Measurements from ENCODE around the gene TSPAN9. TPM values are rescaled to one million over a fixed set of nuclear protein-coding genes. Genes with fewer than 3 reads are reported as not detected.

Gene TSPAN9
- total RNA-seq, 4 donors from 2014 or later: 27.9 to 49.1 (median 42.0) TPM

DNA sequence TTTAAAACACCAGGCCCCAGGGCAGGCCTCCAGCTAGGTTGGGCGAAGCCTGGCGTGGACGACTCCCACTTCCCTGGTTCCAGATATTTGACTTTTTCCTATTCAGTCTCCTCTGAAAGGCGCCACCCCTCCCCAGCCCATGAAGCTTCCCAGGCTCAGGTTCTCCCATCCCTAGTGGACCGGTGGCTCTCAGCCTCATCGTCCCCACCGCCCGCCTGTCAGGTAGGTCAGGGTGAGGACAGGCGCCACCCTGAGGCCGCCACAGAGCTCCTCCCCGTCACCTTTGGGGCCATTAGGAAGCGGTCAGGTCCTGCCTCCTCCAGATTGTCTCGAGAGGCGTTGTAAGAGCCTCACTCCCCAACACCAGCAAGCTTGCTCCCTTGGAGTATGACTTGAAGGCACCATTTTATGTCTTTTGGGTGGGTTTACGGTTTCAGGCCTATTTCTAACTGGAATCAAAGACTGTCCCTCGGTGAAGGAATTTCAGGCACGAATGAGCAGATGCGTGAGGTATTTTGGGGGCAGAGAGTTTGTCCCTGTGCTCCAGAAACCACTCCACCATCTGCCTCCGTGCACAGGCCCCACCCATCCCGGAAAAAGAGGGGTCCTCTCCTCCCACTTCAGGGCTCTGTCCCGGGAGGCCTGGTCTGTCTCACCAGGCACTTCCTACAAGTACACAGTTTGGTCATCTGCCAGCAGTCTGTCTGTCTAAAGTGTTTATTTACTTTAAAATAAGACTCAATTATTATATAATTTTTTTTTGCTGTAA is 55.6 kb downstream of the TSPAN9 start:
- no peak for TF ChIP-seq POLR2A (IDR thresholded peaks at IDR 0.05)
- TF ChIP-seq, protein P1, sequence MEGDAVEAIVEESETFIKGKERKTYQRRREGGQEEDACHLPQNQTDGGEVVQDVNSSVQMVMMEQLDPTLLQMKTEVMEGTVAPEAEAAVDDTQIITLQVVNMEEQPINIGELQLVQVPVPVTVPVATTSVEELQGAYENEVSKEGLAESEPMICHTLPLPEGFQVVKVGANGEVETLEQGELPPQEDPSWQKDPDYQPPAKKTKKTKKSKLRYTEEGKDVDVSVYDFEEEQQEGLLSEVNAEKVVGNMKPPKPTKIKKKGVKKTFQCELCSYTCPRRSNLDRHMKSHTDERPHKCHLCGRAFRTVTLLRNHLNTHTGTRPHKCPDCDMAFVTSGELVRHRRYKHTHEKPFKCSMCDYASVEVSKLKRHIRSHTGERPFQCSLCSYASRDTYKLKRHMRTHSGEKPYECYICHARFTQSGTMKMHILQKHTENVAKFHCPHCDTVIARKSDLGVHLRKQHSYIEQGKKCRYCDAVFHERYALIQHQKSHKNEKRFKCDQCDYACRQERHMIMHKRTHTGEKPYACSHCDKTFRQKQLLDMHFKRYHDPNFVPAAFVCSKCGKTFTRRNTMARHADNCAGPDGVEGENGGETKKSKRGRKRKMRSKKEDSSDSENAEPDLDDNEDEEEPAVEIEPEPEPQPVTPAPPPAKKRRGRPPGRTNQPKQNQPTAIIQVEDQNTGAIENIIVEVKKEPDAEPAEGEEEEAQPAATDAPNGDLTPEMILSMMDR (IDR thresholded peaks at IDR 0.05): no peak
- no peak for DNase-seq (ENCODE audit: low spot score in 2 of 2)
- 71 to 72% methylated on average over 21 of the region's 21 CpGs for WGBS, 2 donors

DNA sequence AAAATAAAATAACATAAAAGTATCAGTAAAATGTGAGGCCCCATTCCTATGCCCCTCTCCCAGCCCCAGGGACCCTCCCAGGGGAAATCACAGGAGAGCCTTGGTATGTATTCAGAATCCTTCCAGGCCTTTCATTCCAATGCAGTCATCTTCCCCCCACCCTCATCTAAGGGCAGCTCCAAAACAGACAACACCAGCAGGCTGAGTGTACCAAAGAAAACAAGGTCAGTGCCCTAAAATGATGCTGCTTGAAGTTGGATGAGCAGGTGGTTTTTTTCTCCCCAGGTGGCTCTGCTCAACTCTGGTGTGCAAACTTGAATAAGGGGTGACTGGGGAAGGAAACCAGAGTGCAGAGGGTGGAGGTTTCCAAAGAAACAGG is 56.2 kb downstream of the TSPAN9 start:
- no peak for DNase-seq (ENCODE audit: low spot score in 2 of 2)
- no peak overlapping the region for H3K4me3 ChIP-seq (ENCODE audit: low read depth, poor library complexity, severe bottlenecking)
- TF ChIP-seq, protein P1 (IDR thresholded peaks at IDR 0.05): no peak
- no peak for TF ChIP-seq POLR2A (IDR thresholded peaks at IDR 0.05)
- intact Hi-C loops (cut with DNase I; ENCODE audit: low total_unique reads): loop anchor here (10.0 kb wide), 1 partner anchor 61 kb away; no protein-coding TSS in a partner anchor

More for the DNA sequence above, 55.6 kb downstream of the TSPAN9 start:
- intact Hi-C loops (cut with DNase I; ENCODE audit: low total_unique reads): loop anchor here (10.0 kb wide), 1 partner anchor 62 kb away; no protein-coding TSS in a partner anchor
- H3K4me3 ChIP-seq (ENCODE audit: low read depth, poor library complexity, severe bottlenecking): no peak overlapping the region

DNA sequence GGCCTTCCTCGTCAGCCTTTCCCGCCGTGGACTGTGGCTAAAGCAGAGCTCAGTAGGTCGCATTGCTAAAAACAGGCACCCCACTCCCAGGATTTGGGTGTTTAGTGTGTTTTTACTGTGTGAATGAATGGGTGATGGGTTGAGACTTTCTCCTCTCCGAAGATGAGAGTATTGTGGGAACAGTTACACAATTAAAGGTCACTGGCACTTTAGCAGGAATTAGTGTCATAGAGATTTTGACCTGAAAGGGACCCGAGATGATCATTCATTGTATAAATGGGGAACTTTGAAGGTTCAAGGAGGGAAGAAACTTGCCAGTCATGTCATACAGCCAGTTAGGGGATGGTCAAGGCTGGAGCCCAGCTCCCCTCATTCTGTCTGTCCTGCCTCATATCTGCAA is 56.9 kb downstream of the TSPAN9 start:
- TF ChIP-seq, protein P1 (IDR thresholded peaks at IDR 0.05): no peak
- no peak for TF ChIP-seq POLR2A (IDR thresholded peaks at IDR 0.05)
- 77 to 88% methylated on average over 6 of the region's 6 CpGs for WGBS, 2 donors
- no peak overlapping the region for H3K4me3 ChIP-seq (ENCODE audit: low read depth, poor library complexity, severe bottlenecking)
- intact Hi-C loops (cut with DNase I; ENCODE audit: low total_unique reads): loop anchor here (10.0 kb wide), 1 partner anchor 61 kb away; no protein-coding TSS in a partner anchor
- DNase-seq (ENCODE audit: low spot score in 2 of 2): no peak

DNA sequence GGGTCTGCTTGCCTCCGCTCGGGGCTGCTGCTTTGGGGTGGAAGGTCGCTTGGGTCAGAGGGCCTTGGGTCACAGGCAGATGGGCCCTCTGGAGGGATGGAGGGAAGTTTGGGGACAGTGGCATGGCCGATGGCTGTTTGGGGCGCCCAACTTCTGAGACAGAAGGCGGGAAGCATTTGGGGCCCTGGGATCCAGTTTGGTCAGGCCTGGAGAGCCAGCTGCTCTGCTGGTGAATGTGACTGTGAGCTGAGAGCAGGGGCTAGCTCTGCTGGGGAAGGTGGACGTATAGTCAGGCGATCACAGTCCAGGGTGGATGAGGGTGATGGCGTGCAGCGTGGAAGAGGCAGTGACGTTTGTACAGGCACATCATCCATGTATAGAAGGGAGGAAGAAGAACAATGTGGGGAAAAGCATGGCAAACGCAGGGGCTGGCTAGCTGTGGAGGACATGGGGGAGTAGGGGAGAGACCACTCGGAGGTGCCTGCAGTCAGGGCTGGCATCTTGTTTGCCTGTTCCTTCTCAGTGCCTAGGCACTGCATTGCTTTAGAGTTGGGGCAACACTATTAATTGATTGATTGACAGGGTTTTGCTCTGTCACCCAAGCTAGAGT is 57.5 kb downstream of the TSPAN9 start:
- DNase-seq (ENCODE audit: low spot score in 2 of 2): no peak
- intact Hi-C loops (cut with DNase I; ENCODE audit: low total_unique reads): loop anchor here (5.0 to 10.0 kb wide), 2 partner anchors 60 to 143 kb away; no protein-coding TSS in a partner anchor
- no peak overlapping the region for H3K4me3 ChIP-seq (ENCODE audit: low read depth, poor library complexity, severe bottlenecking)
- 90 to 91% methylated on average over 13 of the region's 13 CpGs for WGBS, 2 donors
- no peak for TF ChIP-seq POLR2A (IDR thresholded peaks at IDR 0.05)
- TF ChIP-seq, protein P1 (IDR thresholded peaks at IDR 0.05): no peak

DNA sequence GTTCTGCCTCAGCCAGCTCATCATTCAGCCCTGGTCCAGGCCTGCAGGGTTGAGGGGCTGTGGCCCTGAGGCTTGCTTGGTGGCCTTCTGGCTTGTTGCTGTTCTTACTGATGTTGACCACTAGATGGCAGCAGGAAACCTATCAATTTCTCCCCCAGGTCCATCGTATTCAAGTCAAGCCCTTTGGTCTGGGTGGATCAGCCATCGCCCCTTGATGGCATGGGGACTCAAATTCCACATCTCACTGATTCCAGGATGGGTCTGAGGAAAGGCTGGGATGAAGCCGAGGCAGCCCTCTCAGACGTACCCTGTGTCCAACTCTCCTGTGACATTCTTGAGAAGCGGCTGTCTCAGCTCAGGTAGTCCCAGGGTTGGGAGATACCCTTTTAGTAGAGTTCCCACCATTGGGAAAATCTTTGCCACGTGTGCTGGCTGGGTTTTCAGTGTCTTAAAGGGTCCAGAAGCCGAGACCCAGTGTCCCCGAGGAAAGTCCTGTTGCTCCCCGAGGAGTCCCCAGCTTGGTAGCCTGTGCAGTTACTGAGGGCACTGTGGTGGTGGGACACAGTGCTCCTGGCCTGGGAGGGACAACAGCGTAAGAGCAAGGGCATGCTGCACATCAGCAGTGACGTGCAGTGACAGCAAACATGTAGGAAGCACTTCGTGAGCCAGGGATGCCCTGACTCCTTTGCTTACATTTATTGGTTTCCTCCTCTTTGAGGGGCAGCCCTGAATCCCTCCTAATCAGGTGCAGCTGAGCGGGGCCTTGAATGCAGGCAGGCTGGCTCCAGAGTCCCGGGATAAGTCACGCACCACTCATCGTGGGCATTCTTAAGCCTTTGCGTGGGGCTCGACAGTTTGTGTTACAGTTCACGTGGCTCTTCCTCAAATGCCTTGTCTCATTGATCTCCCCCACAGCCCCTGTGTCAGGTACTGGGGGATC is 58.6 kb downstream of the TSPAN9 start:
- no peak overlapping the region for H3K4me3 ChIP-seq (ENCODE audit: low read depth, poor library complexity, severe bottlenecking)
- DNase-seq (ENCODE audit: low spot score in 2 of 2): peak; percentile 37 to 85
- intact Hi-C loops (cut with DNase I; ENCODE audit: low total_unique reads): loop anchor here (5.0 to 10.0 kb wide), 2 partner anchors 59 to 142 kb away; no protein-coding TSS in a partner anchor
- TF ChIP-seq, protein P1 (IDR thresholded peaks at IDR 0.05): peak in 1 of 3 donors; percentile 49
- no peak for TF ChIP-seq POLR2A (IDR thresholded peaks at IDR 0.05)
- 74 to 75% methylated on average over 19 of the region's 19 CpGs for WGBS, 2 donors

Data from lower leg skin (tissue), 4 donors.